HepG2 (cell line): ENCODE data around the gene TMEM116. TPM values are rescaled to one million over a fixed set of nuclear protein-coding genes. Genes with fewer than 3 reads are reported as not detected.

Source experiments
- ATAC-seq: fragments of 200-7000 bp; cut with Tn5 transposase; 3 replicates; pipeline ENCODE4 v1.9.1; 2020; ENCODE audit warnings: mild to moderate bottlenecking, moderate library complexity
- BruUV-seq: library from RNA; stranded (reverse); fragments of 400-500 nt; replicated peaks from 2 replicates; lab custom pipeline; 2021; lab: Mats Ljungman, UMichigan
- CTCF ChIA-PET: fragments of 300-600 bp; formaldehyde crosslinking; extraction: SDS; loops from one replicate; lab custom pipeline; 2021; ENCODE audit warnings: low total read pairs, inconsistent platforms, low intra/inter-chr PET ratio; lab: Yijun Ruan, JAX
- POLR2A ChIA-PET: fragments of 350-600 bp; sonication (Branson Sonifier 250); formaldehyde crosslinking; loops from one replicate; lab custom pipeline; 2020; ENCODE audit warnings: antibody characterized with exemption, inconsistent platforms; lab: Yijun Ruan, JAX
- DNase-seq: peaks from one replicate; pipeline ENCODE4 v3.0.0-alpha.2; 2015; ENCODE audit warnings: low spot score
- FAIRE-seq: peaks from 3 replicates; lab custom pipeline; 2011; peaks lifted over from hg19 to GRCh38; lab: Jason Lieb, UNC
- H2AFZ ChIP-seq: one replicate; pipeline ENCODE4 v1.6.1; 2011; ENCODE audit warnings: low read length, inconsistent platforms
- H3K27ac ChIP-seq: fragments of 300-600 bp; 3 replicates; pipeline ENCODE4 v1.8.0; 2011; ENCODE audit warnings: mixed run types, mild to moderate bottlenecking, mixed read lengths, low read length, inconsistent platforms; ENCODE audit not compliant: insufficient read depth; ENCODE audit errors: extremely low read length
- H3K27me3 ChIP-seq, 2 experiments: fragments of 200-600 bp in 1 of 2; 2 replicates in 1 of 2; 3 replicates in 1 of 2; pipeline versions ENCODE4 v1.6.0 to v1.8.0; 2011; ENCODE audit warnings: low read length in 2 of 2, mild to moderate bottlenecking in 2 of 2, moderate library complexity in 2 of 2, inconsistent platforms in 1 of 2; ENCODE audit not compliant: insufficient read depth in 2 of 2, control insufficient read depth in 1 of 2
- H3K36me3 ChIP-seq, 2 experiments: fragments of 200-600 bp in 1 of 2; replicated peaks in 1 of 2; 2 replicates in 1 of 2; 3 replicates in 1 of 2; pipeline versions ENCODE4 v1.5.1 to v1.8.0; 2011; ENCODE audit warnings: low read length in 2 of 2, inconsistent platforms in 1 of 2; ENCODE audit not compliant: insufficient read depth in 2 of 2, control insufficient read depth in 1 of 2
- H3K4me1 ChIP-seq: 2 replicates; pipeline ENCODE4 v1.5.1; 2012; ENCODE audit warnings: low read length, inconsistent platforms; ENCODE audit not compliant: insufficient read depth
- H3K4me2 ChIP-seq: 2 replicates; pipeline ENCODE4 v1.6.0; 2011; ENCODE audit warnings: low read depth, low read length, inconsistent platforms
- H3K4me3 ChIP-seq, 3 experiments: fragments of 200-600 bp in 1 of 3; sonication (generic), shearing (Covaris generic) in 1 of 3; replicated peaks in 1 of 3; 2 replicates each; pipeline ENCODE4 v1.5.1; 2011 to 2016; ENCODE audit warnings: low read length in 3 of 3, inconsistent platforms in 2 of 3, low read depth in 2 of 3, mild to moderate bottlenecking in 2 of 3, control low read depth in 1 of 3, mixed read lengths in 1 of 3; ENCODE audit not compliant: insufficient read depth in 1 of 3
- H3K79me2 ChIP-seq: one replicate; pipeline ENCODE4 v1.6.1; 2011; ENCODE audit warnings: low read length, inconsistent platforms; ENCODE audit not compliant: insufficient read depth
- H3K9ac ChIP-seq: 2 replicates; pipeline ENCODE4 v1.6.0; 2011; ENCODE audit warnings: mild to moderate bottlenecking, low read depth, low read length, inconsistent platforms; ENCODE audit not compliant: insufficient read depth
- H3K9me3 ChIP-seq: 2 replicates; pipeline ENCODE4 v1.5.1; 2012; ENCODE audit warnings: mild to moderate bottlenecking, low read length
- H4K20me1 ChIP-seq: 2 replicates; pipeline ENCODE4 v1.6.0; 2011; ENCODE audit warnings: inconsistent platforms, mild to moderate bottlenecking, low read length, moderate library complexity; ENCODE audit not compliant: insufficient read depth
- ATF6 ChIP-seq: sonication (generic); formaldehyde crosslinking; conservative IDR thresholded peaks from 2 replicates; pipeline ENCODE4 v1.4.0; 2020; ENCODE audit warnings: missing genetic modification reagents
- ATRX ChIP-seq: sonication (generic); formaldehyde crosslinking; IDR thresholded peaks from 2 replicates; pipeline ENCODE4 v1.4.0; 2020; ENCODE audit warnings: missing genetic modification reagents, borderline replicate concordance
- HNRNPK ChIP-seq: fragments of 200-400 bp; formaldehyde crosslinking; IDR thresholded peaks from 2 replicates; pipeline ENCODE4 v1.6.1; 2018; ENCODE audit warnings: low read length, low read depth, moderate library complexity, mild to moderate bottlenecking; ENCODE audit not compliant: poor library complexity, severe bottlenecking
- JUND ChIP-seq: sonication (generic); formaldehyde crosslinking; IDR thresholded peaks from 2 replicates; pipeline ENCODE4 v1.8.0; 2022; ENCODE audit warnings: mild to moderate bottlenecking, missing genetic modification reagents
- KLF15 ChIP-seq: sonication (generic); formaldehyde crosslinking; IDR thresholded peaks from 2 replicates; pipeline ENCODE4 v1.8.1; 2023; ENCODE audit warnings: borderline replicate concordance, mild to moderate bottlenecking, inconsistent platforms, missing genetic modification reagents, mixed read lengths
- KLF6 ChIP-seq: IDR thresholded peaks from 2 replicates; pipeline ENCODE4 v1.8.0; 2016; ENCODE audit warnings: missing biosample characterization, missing genetic modification reagents
- ONECUT2 ChIP-seq: sonication (generic); formaldehyde crosslinking; IDR thresholded peaks from 2 replicates; pipeline ENCODE4 v1.4.0; 2020; ENCODE audit warnings: missing genetic modification reagents
- RFXAP ChIP-seq: sonication (generic); formaldehyde crosslinking; IDR thresholded peaks from 2 replicates; pipeline ENCODE4 v1.4.0; 2020; ENCODE audit warnings: missing genetic modification reagents, borderline replicate concordance
- ZBTB7A ChIP-seq: sonication (generic); formaldehyde crosslinking; IDR thresholded peaks from 2 replicates; pipeline ENCODE4 v1.8.0; 2022; ENCODE audit warnings: mild to moderate bottlenecking, missing genetic modification reagents
- ZFP36 ChIP-seq: fragments of 150-350 bp; IDR thresholded peaks from 2 replicates; pipeline ENCODE4 v1.6.1; 2018; ENCODE audit warnings: borderline replicate concordance, low read length, low read depth; ENCODE audit not compliant: partially characterized antibody
- ZNF12 ChIP-seq: sonication (generic); formaldehyde crosslinking; IDR thresholded peaks from 2 replicates; pipeline ENCODE4 v1.5.0; 2020; ENCODE audit warnings: missing genetic modification reagents
- ZNF543 ChIP-seq: sonication (generic); formaldehyde crosslinking; IDR thresholded peaks from 2 replicates; pipeline ENCODE4 v1.4.0; 2020; ENCODE audit warnings: mild to moderate bottlenecking, missing genetic modification reagents
- WGBS: methylation state at CpG from one replicate; pipeline ENCODE4 v1.1.6; 2017; ENCODE audit warnings: low lambda C conversion rate; 5-methylcytosine and 5-hydroxymethylcytosine counted together
- in situ Hi-C: cut with HindIII; loops from 2 replicates; pipeline ENCODE4 v1.10.0; 2017; ENCODE audit warnings: low pct_unique_long_range_greater_than_20kb; ENCODE audit not compliant: extremely low pct_ligation_motif_present
- intact Hi-C: fragments of 100-400 bp; cut with micrococcal nuclease; formaldehyde crosslinking; loops from one replicate; pipeline ENCODE4 v1.10.0; 2022; ENCODE audit not compliant: unreplicated experiment
- polyA plus RNA-seq, 8 experiments: library from polyadenylated mRNA; depleted of rRNA in 3 of 8; stranded (reverse) in 7 of 8; unstranded in 1 of 8; fragments of >200 nt; fragmentation: Illumina TruSeq in 4 of 8; extraction: Trizol in 4 of 8; gene quantifications; 2 replicates each; pipeline versions ENCODE4 v1.2.1 to v1.2.3, GENCODE V29; 2011 to 2016; ENCODE audit warnings: low read depth in 4 of 8, missing spikeins in 1 of 8, mixed read lengths in 1 of 8; ENCODE audit not compliant: insufficient read depth in 1 of 8
- total RNA-seq, 5 experiments: library from RNA; depleted of rRNA; stranded (reverse); fragments of >200 nt; fragmentation: Illumina TruSeq; extraction: Trizol; gene quantifications; 2 replicates each; pipeline ENCODE4 v1.2.3, GENCODE V29; 2016; ENCODE audit warnings: low read depth in 1 of 5

Gene TMEM116
- total and polyA plus RNA-seq, 2 of the 13 experiments (the other 11 are each of a cell fraction or from before 2014, with no cell fraction given): 14.0 to 17.8 TPM

- ATAC-seq: no peak
- in situ Hi-C loops (no loop called here), intact Hi-C loops (no loop called here)
- TF ChIP-seq JUND (no peak), HNRNPK (no peak), ZNF543 (no peak), KLF15 (CRISPR knock-in tag) (no peak), ZNF12 (CRISPR knock-in tag) (no peak), ATRX (CRISPR knock-in tag) (no peak), RFXAP (no peak), ATF6 (CRISPR knock-in tag) (no peak), KLF6 (no peak), ONECUT2 (no peak), ZBTB7A (CRISPR knock-in tag) (no peak), ZFP36 (no peak)
- Histone ChIP-seq H3K9me3 (no peaks in the 10 kb centered on the region), H4K20me1 (no peaks in the 10 kb centered on the region), H3K9ac (no peak overlapping the region), H3K4me2 (no peak overlapping the region), H3K27me3 (no peaks in the 10 kb centered on the region), H3K27ac (no peak overlapping the region), H3K4me3 (no peak overlapping the region), H3K36me3 (no peaks in the 10 kb centered on the region), H3K79me2 (no peaks in the 10 kb centered on the region), H3K4me1 (no peaks in the 10 kb centered on the region), H2AFZ (no peak overlapping the region)
- FAIRE-seq: no peak
- BruUV-seq: no TSS peak
- no peak for DNase-seq
- 88% methylated on average over 4 of the region's 4 CpGs for WGBS
- POLR2A ChIA-PET: interaction anchor here (2.1 kb wide), 1 partner anchor 15 kb away, joined by 9 read pairs; the partner anchor contains the start of genes ERP29 and TMEM116
- CTCF ChIA-PET: no interaction called here
Measured at GRCh38 chr12:111998015-111998414, 14.9 kb downstream of the TMEM116 start.
